Measurements from ENCODE around the gene MRPS2. TPM values are rescaled to one million over a fixed set of nuclear protein-coding genes. Genes with fewer than 3 reads are reported as not detected.

Gene MRPS2
- total RNA-seq, 6 experiments from 2014 or later: 24.7 to 56.8 (median 30.5) TPM

DNA sequence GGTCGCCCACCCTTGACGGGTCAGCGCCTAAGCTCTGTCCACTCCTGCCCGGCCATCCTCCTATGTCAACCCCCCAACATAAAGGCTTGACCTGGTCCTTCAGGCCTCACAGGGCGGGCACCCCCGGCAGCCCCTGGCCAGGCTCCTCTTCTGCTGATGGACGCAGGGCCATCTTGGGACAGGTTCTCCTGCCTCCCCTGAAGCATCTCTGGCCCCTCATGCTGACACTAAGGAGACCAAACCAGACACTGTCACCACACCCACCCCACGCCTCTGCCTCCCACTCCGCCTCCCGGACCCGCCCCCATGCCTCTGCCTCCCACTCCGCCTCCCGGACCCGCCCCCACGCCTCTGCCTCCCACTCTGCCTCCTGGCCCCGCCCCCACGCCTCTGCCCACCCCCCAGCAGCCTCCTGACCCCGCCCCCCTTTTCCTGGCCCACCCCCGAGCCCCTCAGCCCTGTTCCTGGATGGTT lies 52.3 kb downstream of the MRPS2 start:
- Histone ChIP-seq H3K27me3 (no peaks in the 10 kb centered on the region), H3K4me3 (no peak overlapping the region), H3K4me1 (no peaks in the 10 kb centered on the region), H3K36me3 (no peaks in the 10 kb centered on the region), H3K27ac (no peak overlapping the region), H3K9me3 (no peaks in the 10 kb centered on the region)
- intact Hi-C loops (cut with DNase I): no loop called here
- 56% methylated on average over 7 of the region's 19 CpGs for WGBS (ENCODE audit: insufficient coverage, low coverage, low lambda C conversion rate, missing lambda C conversion rate)
- DNase-seq (no peak), ATAC-seq (no peak)
- TF ChIP-seq, protein P1, sequence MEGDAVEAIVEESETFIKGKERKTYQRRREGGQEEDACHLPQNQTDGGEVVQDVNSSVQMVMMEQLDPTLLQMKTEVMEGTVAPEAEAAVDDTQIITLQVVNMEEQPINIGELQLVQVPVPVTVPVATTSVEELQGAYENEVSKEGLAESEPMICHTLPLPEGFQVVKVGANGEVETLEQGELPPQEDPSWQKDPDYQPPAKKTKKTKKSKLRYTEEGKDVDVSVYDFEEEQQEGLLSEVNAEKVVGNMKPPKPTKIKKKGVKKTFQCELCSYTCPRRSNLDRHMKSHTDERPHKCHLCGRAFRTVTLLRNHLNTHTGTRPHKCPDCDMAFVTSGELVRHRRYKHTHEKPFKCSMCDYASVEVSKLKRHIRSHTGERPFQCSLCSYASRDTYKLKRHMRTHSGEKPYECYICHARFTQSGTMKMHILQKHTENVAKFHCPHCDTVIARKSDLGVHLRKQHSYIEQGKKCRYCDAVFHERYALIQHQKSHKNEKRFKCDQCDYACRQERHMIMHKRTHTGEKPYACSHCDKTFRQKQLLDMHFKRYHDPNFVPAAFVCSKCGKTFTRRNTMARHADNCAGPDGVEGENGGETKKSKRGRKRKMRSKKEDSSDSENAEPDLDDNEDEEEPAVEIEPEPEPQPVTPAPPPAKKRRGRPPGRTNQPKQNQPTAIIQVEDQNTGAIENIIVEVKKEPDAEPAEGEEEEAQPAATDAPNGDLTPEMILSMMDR (IDR thresholded peaks at IDR 0.05): no peak
- TF ChIP-seq POLR2A (IDR thresholded peaks at IDR 0.05): no peak

Other genes starting within 250 kb of the MRPS2 start
- 1 to 10 TPM; 5.1 to 9.0 (median 7.7) TPM for gene PPP1R26, start 20.9 kb upstream of the MRPS2 start, total RNA-seq
- not detected for gene LCN1, start 20.8 kb downstream of the MRPS2 start, total RNA-seq
- not detected for gene OBP2A, start 45.4 kb downstream of the MRPS2 start, total RNA-seq
- gene PAEP, start 61.1 kb downstream of the MRPS2 start, total RNA-seq: not detected
- not detected for gene GLT6D1, start 138.9 kb downstream of the MRPS2 start, total RNA-seq
- not detected for gene LCN9, start 162.6 kb downstream of the MRPS2 start, total RNA-seq
- not detected for gene SOHLH1, start 198.8 kb downstream of the MRPS2 start, total RNA-seq
- not detected for gene KCNT1, start 201.5 kb downstream of the MRPS2 start, total RNA-seq